ENCODE data around the gene FBXL19. TPM values are rescaled to one million over a fixed set of nuclear protein-coding genes. Genes with fewer than 3 reads are reported as not detected.

The FBXL19 gene
- total RNA-seq, 1 donor, result 9.8 TPM

DNA sequence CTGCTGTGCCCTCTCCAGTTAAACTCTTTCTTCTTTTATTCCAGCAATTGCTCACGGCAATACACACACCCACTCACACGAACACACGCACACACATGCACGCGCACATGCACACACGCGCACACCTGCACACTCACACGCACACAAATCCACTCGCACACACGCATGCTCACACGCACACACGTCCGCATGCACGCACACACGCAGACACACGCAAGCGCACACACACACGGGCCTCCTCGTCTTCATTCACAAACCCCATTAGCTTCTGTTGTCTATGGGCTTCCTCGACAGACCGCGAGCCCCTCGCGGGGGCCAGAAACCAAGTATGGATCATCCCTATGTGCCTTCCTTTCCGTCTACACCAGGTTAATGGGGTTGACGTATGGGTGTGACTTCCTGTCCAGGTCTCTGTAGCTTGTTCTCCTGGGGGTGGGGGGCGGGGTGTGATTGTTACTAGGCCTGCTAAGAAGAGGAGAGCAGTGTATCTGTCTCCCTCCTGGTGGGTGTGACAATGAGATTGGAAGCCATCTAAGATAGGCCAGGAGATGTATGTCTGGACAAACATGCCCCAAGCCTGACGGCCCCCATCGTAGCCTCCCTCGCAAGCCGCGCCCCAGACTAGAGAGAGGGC is 27.6 kb upstream of the FBXL19 start:
- peak; percentile 13 for DNase-seq (ENCODE audit: low read depth)
- peak overlapping the region; percentile 72 for H3K4me3 ChIP-seq (ENCODE audit: low read depth, low read length)
- TF ChIP-seq, protein P1, sequence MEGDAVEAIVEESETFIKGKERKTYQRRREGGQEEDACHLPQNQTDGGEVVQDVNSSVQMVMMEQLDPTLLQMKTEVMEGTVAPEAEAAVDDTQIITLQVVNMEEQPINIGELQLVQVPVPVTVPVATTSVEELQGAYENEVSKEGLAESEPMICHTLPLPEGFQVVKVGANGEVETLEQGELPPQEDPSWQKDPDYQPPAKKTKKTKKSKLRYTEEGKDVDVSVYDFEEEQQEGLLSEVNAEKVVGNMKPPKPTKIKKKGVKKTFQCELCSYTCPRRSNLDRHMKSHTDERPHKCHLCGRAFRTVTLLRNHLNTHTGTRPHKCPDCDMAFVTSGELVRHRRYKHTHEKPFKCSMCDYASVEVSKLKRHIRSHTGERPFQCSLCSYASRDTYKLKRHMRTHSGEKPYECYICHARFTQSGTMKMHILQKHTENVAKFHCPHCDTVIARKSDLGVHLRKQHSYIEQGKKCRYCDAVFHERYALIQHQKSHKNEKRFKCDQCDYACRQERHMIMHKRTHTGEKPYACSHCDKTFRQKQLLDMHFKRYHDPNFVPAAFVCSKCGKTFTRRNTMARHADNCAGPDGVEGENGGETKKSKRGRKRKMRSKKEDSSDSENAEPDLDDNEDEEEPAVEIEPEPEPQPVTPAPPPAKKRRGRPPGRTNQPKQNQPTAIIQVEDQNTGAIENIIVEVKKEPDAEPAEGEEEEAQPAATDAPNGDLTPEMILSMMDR (IDR thresholded peaks at IDR 0.05; ENCODE audit: insufficient read depth, low read length), result no peak

DNA sequence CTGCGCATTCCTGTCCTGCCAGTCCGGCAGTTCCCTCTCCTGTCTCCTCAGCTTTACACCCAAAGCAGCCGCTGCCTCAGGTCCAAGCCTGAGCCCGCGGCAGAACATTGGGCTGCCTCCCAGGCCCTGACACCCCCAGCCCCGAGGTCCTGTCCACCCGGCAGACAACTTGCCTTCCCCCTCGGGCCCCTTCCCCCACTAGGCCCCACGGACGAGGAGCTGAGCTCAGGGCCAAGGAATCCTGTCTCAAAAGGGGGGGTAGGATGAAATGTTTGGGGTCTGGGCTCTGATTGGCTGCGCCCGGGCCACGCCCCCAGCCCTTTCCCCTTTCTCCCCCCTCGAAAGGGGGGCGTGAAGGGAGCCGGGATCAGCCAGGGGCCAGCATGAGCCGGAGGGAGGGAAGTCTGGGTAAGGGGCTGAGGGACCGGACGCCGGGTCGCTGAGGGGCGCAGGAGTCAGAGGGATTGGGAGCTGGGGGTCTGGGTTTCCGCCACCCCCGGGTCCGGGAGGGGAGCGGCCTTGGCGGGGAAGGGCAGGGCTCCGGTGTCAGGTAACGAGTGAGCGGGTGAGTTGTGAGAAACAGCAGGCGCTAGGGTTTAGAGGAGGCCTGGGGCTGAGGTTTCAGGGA is 27.0 kb upstream of the FBXL19 start, which contains the start of gene CTF1:
TSS of gene CTF1 (plus strand) at position 354 of the 628 bp plus-strand sequence. CDS start at position 384, 30 bp downstream.
- peak within 1 kb of the TSS; percentile 72 for H3K4me3 ChIP-seq (ENCODE audit: low read depth, low read length)
- DNase-seq (ENCODE audit: low read depth), result peak; percentile 85
- TF ChIP-seq, protein P1 (IDR thresholded peaks at IDR 0.05; ENCODE audit: insufficient read depth, low read length), result no peak

DNA sequence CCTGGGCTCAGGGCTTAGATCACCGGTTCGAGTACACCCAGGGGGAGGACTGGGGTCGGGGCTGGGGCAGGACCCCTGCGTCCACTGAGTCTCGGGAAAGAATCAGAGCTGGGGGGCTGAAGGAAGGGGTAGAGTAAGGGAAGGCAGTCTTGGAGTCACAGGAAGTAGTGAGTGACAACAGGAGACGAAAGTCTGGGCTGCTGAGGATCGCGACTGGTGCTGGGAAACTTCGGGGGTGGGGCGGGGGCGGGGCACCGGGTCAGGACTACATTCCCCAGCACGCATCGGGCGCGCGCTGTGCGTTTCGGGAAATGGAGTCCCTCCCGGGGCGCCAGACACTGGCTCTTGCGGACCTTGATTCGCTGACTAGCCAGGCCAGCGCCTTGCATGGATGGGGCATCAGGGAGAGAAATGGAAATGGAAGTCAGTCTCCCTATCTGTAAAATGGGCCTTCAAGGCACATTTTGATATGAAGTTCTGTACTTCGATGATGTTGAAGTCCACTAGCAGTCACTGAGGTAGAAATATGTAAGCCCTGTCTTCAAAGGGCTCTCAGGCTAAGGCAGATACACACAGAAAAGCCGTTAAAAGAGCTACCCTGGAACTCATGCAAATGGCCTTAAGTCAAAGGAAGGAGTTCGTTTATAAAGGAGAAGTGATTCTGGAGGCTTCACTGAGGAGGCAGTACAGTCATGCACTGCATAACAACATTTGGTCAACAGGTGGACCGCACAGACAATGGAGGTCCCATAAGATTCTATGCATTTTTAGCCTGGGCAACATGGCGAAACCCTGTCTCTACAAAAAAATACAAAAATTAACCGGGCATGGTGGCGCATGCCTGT is 26.3 kb upstream of the FBXL19 start:
- DNase-seq (ENCODE audit: low read depth), result peak; percentile 83
- TF ChIP-seq, protein P1 (IDR thresholded peaks at IDR 0.05; ENCODE audit: insufficient read depth, low read length), result no peak

DNA sequence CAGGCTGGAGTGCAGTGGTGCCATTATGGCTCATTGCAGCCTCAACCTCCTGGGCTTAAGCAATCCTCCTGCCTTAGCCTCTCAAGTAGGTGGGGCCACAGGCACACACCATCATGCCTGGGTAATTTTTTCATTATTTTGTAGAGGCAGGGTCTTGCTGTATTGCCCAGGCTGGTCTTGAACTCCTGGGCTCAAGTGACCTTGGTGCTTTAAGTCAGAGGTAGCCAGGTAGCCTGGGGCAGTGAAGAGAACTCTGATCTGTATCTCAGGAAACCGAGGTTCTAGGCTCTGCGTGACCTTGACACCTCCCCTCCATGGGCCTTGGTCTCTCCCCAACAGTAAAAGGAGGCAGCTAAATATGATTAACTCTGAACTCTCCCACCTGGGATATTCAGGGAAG is 23.6 kb upstream of the FBXL19 start:
- TF ChIP-seq, protein P1 (IDR thresholded peaks at IDR 0.05; ENCODE audit: insufficient read depth, low read length), result no peak
- DNase-seq (ENCODE audit: low read depth), result no peak
- no peak overlapping the region for H3K4me3 ChIP-seq (ENCODE audit: low read depth, low read length)

More for the DNA sequence above, 26.3 kb upstream of the FBXL19 start:
- H3K4me3 ChIP-seq (ENCODE audit: low read depth, low read length), result peak overlapping the region; percentile 72

DNA sequence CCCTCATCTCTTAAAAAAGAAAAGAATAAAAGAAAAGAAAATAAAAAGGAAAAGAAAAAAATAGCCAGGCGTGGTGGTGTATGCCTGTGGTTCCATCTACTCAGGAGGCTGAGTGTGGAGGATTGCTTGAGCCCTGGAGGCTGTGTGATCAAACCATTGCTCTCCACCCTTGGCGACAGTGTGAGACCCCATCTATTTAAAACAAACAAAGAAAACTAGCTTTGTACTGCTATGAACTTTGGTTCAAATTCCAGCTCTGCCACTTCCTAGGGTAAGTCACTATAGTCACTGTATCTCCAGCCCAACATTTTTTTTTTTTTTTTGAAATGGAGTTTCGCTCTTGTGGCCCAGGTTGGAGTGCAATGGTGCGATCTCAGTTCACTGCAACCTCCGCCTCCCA is 22.8 kb upstream of the FBXL19 start:
- no peak for DNase-seq (ENCODE audit: low read depth)
- H3K4me3 ChIP-seq (ENCODE audit: low read depth, low read length), result no peak overlapping the region
- TF ChIP-seq, protein P1 (IDR thresholded peaks at IDR 0.05; ENCODE audit: insufficient read depth, low read length), result no peak

DNA sequence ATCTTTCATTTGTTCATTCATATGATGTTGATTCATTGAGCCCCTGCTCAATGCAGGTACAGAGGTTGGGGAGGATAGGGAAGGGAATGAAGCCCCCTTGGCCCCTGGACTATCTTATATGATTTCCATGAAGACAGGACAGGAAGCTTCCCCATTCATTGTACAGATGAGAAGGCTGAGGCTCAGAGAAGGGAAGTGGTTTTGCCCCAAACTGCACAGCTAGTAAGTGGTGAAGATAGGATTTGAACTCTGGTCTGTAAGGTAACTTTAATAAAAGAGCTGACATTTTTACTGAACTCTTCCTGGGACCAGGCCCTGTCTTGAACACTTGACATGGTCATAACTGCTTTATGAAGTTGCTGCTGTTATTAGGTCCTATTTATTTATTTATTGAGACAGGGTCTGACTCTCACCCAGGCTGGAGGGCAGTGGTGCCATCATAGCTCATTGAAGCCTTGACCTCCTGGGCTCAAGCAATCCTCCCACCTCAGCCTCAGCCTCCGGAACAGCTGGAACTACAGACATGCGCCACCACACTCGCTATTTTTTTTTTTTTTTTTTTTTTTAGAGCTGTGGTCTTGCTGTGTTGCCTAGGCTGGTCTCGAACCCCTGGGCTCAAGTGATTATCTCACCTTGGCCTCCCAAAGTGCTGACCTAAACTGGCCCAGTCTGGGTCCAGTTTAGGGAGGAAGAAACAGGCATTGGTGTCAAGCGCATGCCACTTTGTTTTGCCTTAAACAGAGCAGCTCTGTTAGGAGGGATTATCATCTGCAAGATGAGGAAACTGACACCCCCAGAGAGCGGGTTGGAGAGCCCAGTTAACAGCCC is 22.0 kb upstream of the FBXL19 start:
- peak overlapping the region; percentile 53 for H3K4me3 ChIP-seq (ENCODE audit: low read depth, low read length)
- TF ChIP-seq, protein P1 (IDR thresholded peaks at IDR 0.05; ENCODE audit: insufficient read depth, low read length), result no peak
- DNase-seq (ENCODE audit: low read depth), result no peak
